ENCODE data around the gene SDK1.
"Not testable (repeated sequence)": the region's sequence is repeated elsewhere in the genome, so short reads cannot be mapped to it uniquely, and the experiment has no call there.

SDK1 gene

DNA sequence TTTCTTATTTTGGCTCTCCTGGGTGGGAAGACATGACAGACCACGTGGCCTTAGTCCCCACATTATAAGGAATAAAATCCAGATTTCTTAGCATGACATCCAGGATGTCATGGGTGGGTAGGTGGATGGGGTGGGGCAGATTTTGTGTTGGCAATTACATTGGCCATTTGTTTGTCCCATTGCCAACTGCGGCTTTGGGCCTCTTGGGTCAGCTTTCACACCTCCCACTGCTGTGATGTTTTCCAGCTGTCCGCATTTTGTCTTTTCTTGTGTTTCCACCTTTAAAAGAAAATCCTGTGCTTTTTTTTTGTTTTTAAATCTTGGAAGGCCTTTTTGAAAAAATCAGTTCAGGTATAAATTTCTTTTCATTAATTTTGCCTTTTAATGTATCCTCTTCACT lies 237.0 kb downstream of the SDK1 start:
- no peak for DNase-seq

DNA sequence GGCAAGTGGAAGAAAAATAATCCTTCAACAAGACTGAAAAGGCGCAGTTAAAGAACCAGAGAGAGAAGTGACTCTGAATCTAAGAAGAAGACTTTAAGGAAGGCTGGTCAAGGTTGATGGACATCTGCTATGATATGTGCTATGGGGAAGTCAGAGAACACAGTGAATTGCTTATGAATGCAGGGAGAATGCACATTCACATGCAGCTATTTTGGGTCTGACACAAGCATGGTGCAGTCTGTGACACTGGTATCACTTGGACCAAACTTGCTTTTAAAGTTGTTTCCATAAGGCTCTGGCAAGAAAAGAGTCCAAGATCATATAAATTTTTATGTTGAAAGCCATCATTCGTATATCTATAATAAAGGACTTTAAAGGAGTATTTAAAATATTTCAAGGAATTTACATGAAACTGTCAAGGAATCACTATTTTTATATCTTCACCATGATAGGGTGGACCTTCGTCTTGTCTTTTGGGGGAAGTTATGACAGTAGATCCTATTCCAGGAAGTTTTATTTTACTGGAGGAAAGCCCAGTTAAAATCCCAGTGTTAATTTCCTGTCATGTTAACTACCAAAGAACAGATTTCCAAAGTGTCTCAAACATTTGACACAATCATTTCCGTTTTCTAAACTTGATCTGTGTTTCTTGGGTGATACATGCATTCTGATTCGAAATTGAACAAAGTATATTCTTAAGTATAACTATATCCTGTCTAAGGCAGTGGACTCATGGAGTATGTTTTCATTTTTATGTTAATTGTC lies 239.6 kb downstream of the SDK1 start:
- no peak for DNase-seq

DNA sequence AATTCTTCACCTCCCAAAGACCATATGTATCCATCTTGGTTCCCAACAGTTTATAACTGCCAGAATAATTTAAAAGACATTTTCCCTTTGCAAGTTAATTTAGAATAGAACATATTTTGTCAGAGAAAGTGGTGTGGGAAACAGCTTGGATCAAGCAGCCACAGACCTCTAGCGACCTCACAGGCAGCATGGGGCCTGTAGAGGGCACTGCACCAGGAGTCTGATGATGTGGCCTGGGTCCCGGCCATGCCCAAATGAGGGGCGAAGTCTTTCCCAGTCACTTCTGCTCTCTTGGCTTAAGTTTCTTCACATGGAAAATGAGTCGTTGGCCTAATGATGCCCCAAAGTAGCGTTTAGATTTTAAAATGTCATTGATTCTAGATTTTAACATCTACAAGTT lies 243.2 kb downstream of the SDK1 start:
- DNase-seq = no peak

DNA sequence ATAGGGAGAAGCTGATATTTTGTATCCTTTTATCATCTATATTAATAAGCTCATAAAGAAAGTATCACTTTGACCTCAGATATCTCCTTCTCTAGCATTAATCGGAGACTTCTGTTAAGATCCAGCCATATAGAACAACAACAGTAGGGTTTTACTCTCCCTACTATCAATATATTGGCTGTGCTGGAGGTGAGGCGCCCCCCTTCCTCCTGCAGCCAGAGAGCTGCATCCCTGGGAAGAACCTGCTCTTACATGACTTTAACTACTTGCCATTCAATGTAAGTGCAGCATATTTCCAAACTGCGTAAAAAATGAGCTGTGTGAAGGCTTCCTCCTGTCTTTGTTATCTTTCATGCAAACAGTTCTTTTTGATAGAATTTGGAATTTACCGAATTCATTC lies 247.8 kb downstream of the SDK1 start:
- DNase-seq = no peak

DNA sequence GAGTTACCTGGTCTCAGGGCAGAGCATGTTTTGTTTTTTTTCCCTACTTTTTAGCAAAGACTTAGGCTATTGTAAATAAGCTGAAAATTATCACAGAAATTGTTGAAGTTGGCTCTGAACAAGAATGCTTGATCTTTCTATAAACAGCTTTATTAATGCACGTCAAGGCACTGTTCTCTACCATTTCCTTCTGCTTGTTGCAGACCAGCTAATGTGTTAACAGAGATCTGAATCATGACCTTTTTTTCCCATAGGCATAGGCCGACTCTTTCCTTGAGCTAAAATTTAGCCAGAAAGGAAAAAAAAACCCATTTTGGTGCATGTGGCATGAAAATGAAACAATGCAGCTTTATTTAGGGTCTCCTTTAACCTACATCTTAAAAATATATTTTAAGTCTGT lies 248.5 kb downstream of the SDK1 start:
- no peak for DNase-seq

DNA sequence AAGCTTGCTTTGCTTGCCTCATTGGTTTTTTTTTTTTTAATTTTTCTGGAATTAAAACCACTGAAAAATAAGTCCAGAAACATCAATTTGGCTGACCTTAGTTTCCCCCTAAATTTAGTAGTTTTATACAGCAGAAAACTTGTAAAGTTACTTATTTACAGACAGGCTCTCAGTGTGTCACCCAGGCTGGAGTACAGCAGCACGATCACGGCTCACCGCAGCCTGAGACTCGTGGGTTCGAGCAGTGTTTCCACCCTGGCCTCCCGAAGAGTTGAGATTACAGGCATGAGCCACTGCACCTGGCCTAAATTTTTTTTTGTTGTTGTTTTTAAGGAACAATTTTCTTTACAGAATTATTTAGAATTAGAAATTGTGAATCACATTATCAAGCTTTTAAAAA lies 250.5 kb downstream of the SDK1 start:
- no peak for DNase-seq

DNA sequence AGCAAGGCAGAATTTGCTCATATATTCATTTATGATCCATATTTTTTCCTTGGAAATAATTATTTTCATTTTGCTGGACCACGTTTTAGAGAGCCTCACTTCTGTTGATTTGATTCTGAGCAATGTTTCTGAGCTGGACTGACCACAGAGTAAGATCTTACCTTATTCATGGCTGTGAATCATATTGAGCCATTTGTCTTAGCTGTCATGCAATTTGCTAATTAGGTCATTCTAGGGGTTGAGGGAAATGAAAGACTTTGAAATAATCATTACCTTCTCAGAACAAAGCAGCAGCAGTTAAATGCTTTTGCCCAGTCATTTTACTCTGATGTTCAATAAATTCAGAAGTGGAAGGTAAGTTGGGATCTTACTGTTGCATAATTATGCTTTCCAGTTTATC lies 251.4 kb downstream of the SDK1 start:
- DNase-seq = no peak

DNA sequence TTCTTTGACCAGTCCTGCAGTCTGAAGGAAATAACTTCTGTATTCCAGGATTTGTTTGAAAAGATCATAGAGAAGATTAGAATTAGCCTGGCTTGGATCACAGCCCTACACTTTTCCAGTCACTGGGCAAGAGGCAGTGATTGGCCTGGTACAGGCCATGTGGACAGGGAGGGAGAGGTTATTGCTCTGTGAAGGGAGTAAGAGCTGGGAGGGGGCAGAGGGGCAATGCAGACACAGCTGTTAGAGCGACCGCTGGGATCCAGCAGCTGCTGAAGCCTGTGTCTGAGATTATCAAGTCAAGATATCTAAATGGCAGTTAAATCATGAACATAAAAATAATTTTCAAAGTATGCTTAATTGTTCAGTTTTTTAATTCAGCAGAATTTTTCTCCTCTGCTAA lies 257.3 kb downstream of the SDK1 start:
- DNase-seq = no peak

DNA sequence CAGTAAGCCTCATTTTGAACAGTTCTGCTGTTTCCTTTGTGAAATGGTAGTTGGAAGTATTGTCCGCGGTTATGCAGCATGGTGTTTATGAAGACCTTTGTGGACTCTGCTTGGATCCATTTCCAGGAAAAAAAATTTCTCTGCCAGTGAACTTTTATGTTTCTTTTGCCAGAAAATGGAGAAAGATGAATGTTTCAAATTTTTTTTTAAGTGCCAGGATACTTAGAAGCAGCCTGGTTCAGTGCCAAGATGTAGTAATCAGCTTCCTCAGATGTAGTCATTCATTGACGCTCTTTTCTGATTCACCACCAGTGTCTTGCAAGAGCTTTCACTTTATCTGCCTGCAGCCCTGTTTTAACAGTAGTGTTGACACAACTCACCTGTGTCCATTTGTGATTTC lies 258.2 kb downstream of the SDK1 start:
- DNase-seq = no peak

DNA sequence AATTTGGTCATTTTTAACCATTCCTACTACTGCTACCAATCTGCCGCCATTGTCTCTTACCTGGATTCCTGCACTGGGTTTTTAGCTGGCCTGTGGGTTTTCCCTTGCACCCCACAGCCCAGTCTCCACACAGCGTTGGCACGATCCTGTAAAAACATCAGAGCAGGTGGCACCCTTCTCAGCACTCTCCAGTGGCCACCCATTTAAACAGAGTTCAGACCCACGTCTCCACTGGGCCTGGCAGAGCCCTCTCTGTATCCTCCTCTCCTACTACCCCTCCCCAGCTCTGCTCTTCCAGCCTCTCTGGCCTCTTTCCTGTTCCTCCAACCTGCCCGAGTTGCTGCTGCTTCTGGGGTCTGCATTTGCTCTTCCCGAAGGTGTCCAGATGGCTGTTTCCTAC lies 259.4 kb downstream of the SDK1 start:
- no peak for DNase-seq

DNA sequence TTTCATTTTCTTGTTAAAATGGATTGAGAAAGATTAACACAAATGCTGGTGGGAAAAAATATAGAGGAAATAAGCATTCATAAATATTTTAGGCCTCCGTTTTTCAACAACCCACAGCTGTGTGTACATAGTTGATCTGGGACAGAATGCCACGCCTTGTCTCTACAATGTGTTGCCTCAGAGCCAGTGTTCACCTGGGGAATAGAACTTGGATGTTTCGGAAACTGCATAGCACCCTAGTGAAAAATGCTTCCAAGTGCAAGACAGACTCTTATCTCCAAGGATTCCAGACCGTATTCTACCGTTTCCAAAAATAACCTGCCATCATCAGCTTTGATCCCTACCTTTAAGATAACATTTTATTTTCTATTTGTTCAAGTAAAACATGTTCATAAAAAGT lies 260.9 kb downstream of the SDK1 start:
- no peak for DNase-seq

DNA sequence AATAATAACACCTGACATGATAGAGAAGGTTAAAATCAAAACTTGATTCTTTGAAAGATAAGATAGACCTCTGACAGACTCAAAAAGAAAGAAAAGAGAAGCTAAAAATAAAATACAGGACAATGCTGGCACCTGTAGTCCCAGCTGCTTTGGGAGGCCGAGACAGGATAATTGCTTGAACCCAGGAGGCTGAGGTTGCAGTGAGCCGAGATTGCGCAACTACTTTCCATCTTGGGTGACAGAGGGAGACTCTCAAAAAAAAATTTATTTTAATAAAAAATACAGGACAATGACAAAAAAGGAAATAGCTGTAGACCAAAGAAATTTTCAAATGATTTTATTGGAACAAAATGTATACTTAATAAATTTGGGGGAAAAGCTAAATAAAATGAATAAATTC lies 263.2 kb downstream of the SDK1 start:
- DNase-seq = no peak

DNA sequence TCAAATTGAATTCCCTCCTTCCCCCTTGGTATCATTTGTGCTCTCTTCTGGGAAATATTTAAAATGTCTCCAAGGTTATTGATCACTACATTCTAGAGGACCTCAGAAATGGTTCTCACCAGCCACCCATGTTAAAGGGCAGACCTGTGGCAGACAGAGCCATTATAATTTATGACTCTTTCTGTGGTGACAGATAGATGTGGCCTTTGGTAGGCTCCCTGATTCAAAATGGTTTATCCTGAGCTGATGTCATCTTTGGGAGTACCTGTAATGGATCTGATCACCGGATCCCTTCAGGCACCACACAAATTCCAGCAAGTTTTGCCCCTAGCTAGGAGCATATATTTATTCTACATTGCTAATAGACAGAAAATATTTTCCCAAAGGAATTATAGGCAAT lies 267.5 kb downstream of the SDK1 start:
- DNase-seq = no peak

DNA sequence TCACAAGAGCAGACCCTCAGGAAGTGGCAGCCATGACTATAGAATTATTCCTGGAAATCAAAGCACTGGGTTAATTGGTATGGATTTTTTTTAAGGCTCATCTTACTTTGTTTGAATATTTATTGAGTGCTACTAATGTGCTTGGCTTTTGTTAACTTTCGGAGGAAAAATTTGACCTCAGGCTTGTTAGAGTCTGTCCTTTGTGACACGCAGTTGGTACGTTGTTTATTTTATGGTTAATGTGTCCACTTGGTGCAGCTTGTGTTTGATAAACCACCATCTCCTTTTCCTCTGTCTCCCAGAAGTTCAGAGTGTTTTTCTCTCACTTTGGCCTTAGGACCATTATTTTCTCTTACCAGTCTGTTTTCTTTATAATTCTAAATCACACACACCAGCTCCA lies 268.6 kb downstream of the SDK1 start:
- DNase-seq = no peak

DNA sequence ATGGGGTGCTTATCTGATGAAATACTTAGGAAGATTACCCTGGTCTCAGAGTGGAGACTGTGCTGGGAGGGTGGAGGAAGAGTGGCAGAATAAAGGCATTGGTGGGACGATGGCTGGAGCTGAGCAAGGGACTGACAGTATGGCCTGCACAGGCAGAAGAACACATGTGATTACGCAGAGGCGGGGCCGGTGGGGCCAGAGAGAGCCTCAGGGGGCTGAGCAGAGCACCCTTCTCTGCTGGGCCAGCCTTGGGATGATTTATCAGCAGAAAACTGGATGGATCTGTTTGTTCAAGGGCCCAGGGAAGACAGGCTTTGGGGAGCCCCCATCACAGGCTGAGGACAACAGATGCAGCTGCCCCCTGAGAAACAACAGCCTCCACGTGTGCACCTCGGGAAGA lies 272.1 kb downstream of the SDK1 start:
- DNase-seq = no peak

DNA sequence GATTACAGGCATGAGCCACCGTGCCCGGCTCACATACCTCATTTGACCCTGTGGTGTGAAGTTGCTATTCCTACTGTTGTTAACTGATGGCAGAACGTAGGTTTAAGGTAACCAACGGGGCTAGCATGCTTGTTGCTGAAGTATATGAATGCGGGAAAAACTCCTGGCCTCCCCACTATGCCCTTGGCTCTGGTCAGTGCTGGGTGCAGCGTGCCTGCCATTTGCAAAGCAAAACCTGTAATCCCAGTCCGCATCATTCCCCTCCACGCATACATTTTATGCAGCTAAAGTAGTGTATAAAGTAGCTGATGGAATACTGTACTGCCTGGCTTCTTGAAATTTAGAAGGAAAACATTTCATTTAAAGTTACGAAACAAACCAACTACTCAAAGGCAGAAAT lies 273.3 kb downstream of the SDK1 start:
- DNase-seq = no peak

DNA sequence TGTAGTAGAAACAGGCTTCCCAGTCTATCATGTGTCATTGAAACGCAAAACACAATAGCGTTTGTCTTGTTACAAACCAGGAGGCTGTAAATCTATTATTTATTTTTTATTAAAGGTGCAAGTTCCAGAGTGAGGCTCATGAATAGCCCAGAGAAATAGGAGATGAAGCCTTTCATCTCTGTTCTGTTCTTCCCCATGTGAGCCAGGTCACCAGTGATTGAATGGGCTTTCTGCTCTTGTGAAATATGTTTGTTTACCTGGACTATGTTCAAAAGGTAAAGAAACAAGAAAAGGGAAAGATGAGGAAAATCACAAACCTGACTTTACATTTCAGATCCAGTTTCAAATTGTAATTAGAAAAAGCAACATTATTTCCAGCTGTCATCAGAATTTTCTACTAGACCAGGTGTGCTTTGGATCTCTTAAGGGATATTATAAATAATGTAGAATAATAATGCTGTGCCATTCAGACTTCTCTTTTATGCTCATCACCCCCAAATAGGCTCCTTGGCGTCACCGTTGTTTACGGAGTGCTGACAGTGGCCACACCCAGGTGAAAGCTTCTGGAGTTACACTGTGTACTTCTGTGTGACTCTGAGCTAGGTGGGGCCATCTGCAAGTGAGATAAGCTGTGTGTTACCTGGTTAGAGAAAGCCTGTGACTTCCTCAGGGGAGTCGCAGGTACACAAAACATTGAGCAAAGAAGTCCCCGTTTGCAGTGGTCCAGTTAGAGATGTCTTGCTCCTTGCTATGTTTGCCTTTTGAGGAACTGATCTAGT lies 274.9 kb downstream of the SDK1 start:
- DNase-seq = no peak

DNA sequence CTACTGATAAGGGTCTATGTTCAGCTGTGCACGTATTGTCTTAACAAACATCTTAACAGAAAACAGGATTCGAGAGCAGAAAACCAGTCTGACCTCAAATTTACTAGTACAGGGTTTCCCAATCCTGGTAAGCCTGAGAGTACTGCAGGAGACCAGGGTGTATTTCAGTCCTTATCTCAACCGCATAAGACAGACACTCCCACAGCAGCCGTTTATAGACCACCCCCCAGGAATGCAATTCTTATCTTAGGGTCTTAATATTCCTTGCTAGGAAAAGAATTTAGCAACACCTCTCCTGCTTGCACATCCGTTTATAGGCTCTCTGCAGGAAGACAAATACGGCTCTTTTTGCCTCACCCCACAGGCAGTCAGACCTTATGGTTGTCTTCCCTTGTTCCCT lies 277.3 kb downstream of the SDK1 start:
- DNase-seq = no peak

DNA sequence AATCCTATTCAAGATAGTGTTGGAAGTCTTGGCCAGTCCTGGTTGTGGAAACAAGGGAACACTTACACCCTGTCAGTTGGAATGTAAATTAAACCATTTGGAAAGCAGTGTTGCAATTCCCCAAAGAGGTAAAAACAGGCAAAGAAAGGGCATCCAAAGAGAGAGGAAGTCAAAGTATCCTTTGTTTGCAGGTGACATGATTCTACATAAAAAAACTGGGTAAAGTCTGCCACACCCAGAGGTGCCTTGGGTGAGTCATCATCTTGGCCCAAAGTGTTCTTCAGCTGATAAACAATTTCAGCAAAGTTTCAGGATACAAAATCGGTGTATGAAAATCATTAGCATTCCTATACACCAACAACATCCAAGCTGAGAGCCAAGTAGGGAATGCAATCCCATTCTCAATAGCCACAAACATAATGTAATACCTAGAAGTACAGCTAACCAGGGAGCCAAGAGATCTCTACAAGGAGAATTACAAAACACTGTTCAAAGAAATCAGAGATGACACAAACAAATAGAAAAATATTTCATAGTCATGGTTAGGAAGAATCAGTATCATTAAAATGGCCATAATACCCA lies 278.7 kb downstream of the SDK1 start:
- no peak for DNase-seq

DNA sequence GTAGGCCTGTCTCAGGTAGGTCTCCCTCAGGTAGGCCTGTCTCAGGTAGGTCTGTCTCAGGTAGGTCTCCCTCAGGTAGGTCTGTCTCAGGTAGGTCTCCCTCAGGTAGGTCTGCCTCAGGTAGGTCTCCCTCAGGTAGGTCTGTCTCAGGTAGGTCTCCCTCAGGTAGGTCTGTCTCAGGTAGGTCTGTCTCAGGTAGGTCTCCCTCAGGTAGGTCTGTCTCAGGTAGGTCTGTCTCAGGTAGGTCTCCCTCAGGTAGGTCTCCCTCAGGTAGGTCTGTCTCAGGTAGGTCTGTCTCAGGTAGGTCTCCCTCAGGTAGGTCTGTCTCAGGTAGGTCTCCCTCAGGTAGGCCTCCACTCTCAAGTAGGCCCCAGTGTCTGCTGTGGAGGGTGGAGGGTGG lies 281.1 kb downstream of the SDK1 start:
- not testable (repeated sequence) for DNase-seq

DNA sequence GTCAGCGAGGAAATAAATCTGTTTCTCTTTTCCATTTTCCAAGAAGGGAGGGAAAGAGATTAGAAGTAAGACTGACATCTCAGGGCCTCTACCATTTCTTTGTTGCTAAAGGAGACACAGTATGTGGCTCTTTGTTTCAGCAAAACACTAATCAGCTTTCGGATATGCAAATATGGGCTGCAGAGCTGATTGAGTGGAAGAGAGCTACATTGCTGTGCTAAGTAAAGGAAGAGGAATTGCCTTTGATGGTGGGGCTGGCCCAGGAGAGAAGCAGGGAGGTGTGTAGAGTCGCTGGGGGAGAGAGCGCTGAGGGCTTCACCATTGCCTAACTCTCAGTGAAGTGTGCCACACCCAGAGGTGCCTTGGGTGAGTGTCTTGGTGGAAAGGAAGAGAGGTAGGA lies 284.8 kb downstream of the SDK1 start:
- no peak for DNase-seq

DNA sequence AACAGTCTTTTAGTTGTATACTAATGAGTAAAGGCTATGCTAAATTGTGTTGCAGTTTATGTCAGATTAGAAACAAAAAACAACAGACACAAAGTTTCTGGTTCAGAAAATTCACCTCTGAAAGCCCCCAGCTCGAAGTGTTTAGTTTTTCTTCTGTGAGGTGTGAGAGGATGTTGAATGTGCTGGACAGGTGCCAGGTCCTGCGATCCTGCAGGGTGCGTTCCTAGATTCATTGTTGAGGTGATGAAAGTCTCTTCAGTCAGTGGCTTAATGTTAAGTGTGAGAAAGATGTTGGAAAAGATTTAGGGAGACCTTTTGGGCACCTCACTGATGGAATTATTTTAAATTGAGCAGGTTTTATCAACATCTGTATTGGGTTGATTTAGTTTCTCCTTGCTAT lies 287.3 kb downstream of the SDK1 start:
- DNase-seq = no peak

DNA sequence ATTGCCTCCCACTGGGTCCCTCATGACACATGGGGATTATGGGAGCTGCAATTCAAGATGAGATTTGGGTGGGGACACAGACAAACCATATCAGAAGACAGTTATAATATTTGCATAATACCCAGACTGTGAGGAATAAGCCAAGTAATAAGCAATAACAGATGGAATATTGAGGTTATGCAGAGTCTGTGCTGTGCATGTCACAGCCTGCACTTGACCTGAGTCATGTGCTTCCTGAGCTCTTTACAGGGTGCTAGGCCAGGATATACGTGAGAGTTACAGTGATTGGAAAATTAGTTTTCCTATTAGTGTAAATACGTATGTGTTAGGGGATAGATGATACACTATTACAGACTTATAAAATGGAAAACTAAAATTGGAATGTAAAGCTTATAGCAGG lies 288.7 kb downstream of the SDK1 start:
- no peak for DNase-seq

DNA sequence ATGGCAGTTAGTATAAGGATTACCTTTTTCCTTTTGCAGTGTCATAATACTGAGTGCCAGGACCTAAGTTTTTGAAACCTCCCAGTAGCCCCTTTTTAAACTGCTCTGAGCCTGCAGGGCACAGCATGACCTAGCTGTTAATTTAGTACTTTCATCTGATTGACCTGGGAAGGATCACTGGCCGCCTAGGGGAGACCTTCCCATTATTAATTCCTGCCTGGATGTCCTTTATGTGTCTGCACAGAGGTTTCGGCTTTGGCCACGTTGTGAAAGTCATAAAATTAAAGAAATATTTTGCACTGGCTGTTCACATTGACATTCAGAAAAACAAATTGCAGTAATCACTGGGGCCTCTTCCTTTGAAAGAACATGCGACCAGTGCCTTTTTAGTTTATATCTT lies 290.2 kb downstream of the SDK1 start:
- no peak for DNase-seq

Measured in activated effector memory CD4-positive, alpha-beta T cell treated with anti-CD3 and anti-CD28 coated beads, Interleukin-2, amount 50 U/mL, for 16 hours (primary cell).